ENCODE measurements around the gene DAAM1. TPM values are rescaled to one million over a fixed set of nuclear protein-coding genes. Genes with fewer than 3 reads are reported as not detected.

Gene DAAM1
- total and polyA plus RNA-seq, 8 donors, result 6.2 to 26.7 (median 16.0) TPM

DNA sequence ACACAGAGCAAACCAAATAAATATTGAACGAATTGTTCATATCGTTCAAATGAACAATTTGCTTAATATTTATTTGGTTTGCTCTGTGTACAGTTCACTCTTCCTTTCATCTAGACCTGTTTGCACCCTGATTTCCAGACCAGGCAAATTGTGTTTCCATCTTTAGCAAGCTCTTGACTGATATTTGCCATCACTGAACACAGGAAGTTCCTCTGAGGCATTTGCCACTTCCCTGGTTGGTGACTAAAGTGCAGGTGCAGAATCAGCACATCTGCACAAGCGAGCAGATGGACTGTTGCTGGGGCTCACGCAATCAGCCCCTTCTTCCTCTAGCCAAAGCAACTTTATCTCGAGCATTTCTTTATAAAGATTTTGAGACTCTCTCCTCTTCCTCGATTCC is 112.9 kb downstream of the DAAM1 start:
- no peaks in the 10 kb centered on the region for H3K36me3 ChIP-seq
- 67 to 80% methylated on average over 6 of the region's 6 CpGs for WGBS, 2 donors
- no peaks in the 10 kb centered on the region for H3K27me3 ChIP-seq
- no peak overlapping the region for H3K27ac ChIP-seq
- no peaks in the 10 kb centered on the region for H3K9me3 ChIP-seq
- ATAC-seq, result peak in 3 of 4 donors; percentile 42 to 82 (median 76)
- no peaks in the 10 kb centered on the region for H3K4me1 ChIP-seq
- TF ChIP-seq, protein P1, sequence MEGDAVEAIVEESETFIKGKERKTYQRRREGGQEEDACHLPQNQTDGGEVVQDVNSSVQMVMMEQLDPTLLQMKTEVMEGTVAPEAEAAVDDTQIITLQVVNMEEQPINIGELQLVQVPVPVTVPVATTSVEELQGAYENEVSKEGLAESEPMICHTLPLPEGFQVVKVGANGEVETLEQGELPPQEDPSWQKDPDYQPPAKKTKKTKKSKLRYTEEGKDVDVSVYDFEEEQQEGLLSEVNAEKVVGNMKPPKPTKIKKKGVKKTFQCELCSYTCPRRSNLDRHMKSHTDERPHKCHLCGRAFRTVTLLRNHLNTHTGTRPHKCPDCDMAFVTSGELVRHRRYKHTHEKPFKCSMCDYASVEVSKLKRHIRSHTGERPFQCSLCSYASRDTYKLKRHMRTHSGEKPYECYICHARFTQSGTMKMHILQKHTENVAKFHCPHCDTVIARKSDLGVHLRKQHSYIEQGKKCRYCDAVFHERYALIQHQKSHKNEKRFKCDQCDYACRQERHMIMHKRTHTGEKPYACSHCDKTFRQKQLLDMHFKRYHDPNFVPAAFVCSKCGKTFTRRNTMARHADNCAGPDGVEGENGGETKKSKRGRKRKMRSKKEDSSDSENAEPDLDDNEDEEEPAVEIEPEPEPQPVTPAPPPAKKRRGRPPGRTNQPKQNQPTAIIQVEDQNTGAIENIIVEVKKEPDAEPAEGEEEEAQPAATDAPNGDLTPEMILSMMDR (IDR thresholded peaks at IDR 0.05), result no peak
- DNase-seq, result no peak
- FAIRE-seq, result no peak
- no peak overlapping the region for H3K4me3 ChIP-seq
- intact Hi-C loops (cut with DNase I), result no loop called here

DNA sequence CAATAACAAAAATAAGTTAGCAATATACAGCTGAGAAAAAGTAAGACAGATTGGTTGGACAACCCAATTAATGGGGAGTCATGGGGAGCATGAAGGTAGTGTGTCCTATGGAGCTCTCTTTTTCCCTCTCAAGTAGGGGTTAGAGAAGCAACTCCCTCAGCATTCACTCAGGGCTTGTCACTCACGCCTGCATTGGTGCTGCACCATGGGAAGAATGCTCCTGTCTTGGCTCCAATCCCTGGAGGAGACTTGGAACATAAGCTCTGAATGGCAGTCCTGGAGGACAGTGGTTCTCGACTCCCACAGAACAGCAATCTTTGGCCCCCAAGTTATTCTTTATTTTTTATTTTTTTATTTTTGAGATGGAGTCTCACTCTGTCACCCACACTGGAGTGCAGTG is 113.8 kb downstream of the DAAM1 start:
- H3K4me3 ChIP-seq, result no peak overlapping the region
- H3K36me3 ChIP-seq, result no peaks in the 10 kb centered on the region
- DNase-seq (no peak), ATAC-seq (no peak), FAIRE-seq (no peak)
- TF ChIP-seq, protein P1 (IDR thresholded peaks at IDR 0.05), result no peak
- intact Hi-C loops (cut with DNase I), result no loop called here
- no peaks in the 10 kb centered on the region for H3K9me3 ChIP-seq
- no peaks in the 10 kb centered on the region for H3K4me1 ChIP-seq
- H3K27me3 ChIP-seq, result no peaks in the 10 kb centered on the region
- H3K27ac ChIP-seq, result no peak overlapping the region
- WGBS, 2 donors, result 91 to 94% methylated on average over 2 of the region's 2 CpGs

DNA sequence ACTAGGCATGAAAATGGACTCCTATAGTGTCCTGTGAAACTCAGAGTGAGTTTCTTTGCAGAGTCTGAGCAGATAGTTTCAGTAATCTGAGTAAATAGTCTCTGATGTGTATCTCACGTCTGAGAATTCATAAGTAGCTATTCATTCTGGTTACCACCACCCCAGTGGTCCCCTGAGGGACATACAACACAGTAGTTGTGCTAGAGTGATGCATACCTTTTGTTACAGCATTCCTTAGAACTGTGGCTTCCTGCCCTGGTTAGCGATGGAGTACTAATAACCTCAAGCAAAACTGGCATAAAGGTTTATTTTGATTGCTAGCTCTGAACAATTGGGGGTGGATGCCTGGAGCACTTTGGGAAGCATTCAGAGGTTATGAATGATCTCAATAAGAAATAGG is 114.7 kb downstream of the DAAM1 start:
- no peaks in the 10 kb centered on the region for H3K9me3 ChIP-seq
- FAIRE-seq (no peak), DNase-seq (no peak), ATAC-seq (no peak)
- intact Hi-C loops (cut with DNase I), result no loop called here
- no peaks in the 10 kb centered on the region for H3K4me1 ChIP-seq
- no peak overlapping the region for H3K27ac ChIP-seq
- no peaks in the 10 kb centered on the region for H3K27me3 ChIP-seq
- no peaks in the 10 kb centered on the region for H3K36me3 ChIP-seq
- no peak overlapping the region for H3K4me3 ChIP-seq
- WGBS, 2 donors, result 86 to 97% methylated on average over 2 of the region's 2 CpGs
- TF ChIP-seq, protein P1 (IDR thresholded peaks at IDR 0.05), result no peak

DNA sequence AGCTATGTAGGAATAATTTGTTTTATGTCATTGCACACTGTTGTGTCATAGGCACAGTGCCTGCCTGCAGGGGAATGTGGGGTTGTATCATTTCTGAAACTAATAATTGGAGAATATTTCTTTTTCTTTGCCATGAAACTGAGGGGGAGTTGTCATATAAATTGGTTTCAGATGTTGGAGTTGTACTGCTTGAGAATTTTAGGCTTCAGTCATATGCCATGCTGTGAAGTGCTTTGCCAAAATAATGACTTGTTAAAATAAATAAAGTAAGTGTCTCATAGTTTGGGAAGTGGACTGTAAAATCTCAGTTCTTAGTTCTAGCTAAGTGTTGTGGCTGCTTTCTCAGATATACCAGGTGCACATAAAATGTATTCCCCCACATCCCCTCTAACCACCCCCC is 116.8 kb downstream of the DAAM1 start:
- no peak for FAIRE-seq
- no peak overlapping the region for H3K27ac ChIP-seq
- ATAC-seq, result no peak
- H3K36me3 ChIP-seq, result no peaks in the 10 kb centered on the region
- intact Hi-C loops (cut with DNase I), result no loop called here
- H3K4me1 ChIP-seq, result no peaks in the 10 kb centered on the region
- H3K9me3 ChIP-seq, result no peaks in the 10 kb centered on the region
- no peaks in the 10 kb centered on the region for H3K27me3 ChIP-seq
- DNase-seq, result no peak
- TF ChIP-seq, protein P1 (IDR thresholded peaks at IDR 0.05), result no peak
- H3K4me3 ChIP-seq, result no peak overlapping the region

DNA sequence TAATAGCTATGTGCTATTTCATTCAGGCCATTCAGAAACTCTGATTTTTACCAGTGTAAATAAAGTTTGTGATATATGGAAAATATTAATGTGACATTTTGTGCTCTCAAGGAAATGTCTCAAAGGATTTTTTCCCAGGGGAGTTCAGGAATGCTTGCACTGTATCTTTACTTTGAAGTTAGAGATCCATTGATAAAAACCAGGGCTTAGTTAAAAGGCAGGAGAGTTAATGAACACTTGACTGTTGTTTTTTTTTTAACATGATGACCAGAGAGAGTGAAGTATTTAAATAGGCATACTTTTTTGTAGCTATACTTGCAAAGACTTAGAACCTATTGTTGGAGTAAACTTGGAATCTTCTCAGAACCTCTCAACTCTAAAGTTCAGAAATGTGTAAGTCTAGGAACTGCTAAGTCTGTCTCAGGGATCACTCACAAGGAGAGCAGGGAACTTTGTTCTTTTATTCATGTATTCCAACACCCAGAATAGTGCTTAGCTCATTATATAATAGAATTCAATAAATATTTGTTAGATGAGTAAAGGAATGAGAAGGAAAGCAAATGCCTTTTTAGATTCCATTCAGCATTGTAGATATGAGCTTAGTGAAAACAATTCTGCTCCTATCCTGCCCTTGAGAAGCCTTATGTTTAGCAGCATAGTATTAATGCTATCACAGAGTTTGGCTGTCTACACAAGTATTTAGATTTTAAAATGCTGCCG is 117.5 kb downstream of the DAAM1 start:
- DNase-seq (no peak), ATAC-seq (peak in 1 of 4 donors; percentile 50), FAIRE-seq (no peak)
- Histone ChIP-seq H3K4me1 (no peaks in the 10 kb centered on the region), H3K4me3 (no peak overlapping the region), H3K27ac (no peak overlapping the region), H3K27me3 (no peaks in the 10 kb centered on the region), H3K36me3 (no peaks in the 10 kb centered on the region), H3K9me3 (no peaks in the 10 kb centered on the region)
- intact Hi-C loops (cut with DNase I), result no loop called here
- TF ChIP-seq, protein P1 (IDR thresholded peaks at IDR 0.05), result no peak
- WGBS, 2 donors, result 24 to 65% methylated on average over 1 of the region's 1 CpG
